HepG2 (cell line): ENCODE results near the gene DENND5A. TPM values are rescaled to one million over a fixed set of nuclear protein-coding genes. Genes with fewer than 3 reads are reported as not detected.

Experiments
- ATAC-seq: fragments of 200-7000 bp; cut with Tn5 transposase; 3 replicates; pipeline ENCODE4 v1.9.1; 2020; ENCODE audit warnings: mild to moderate bottlenecking, moderate library complexity
- BruUV-seq: library from RNA; stranded (reverse); fragments of 400-500 nt; replicated peaks from 2 replicates; lab custom pipeline; 2021; lab: Mats Ljungman, UMichigan
- CTCF ChIA-PET: fragments of 300-600 bp; formaldehyde crosslinking; extraction: SDS; loops from one replicate; lab custom pipeline; 2021; ENCODE audit warnings: low total read pairs, inconsistent platforms, low intra/inter-chr PET ratio; lab: Yijun Ruan, JAX
- POLR2A ChIA-PET: fragments of 350-600 bp; sonication (Branson Sonifier 250); formaldehyde crosslinking; loops from one replicate; lab custom pipeline; 2020; ENCODE audit warnings: antibody characterized with exemption, inconsistent platforms; lab: Yijun Ruan, JAX
- DNase-seq: peaks from one replicate; pipeline ENCODE4 v3.0.0-alpha.2; 2015; ENCODE audit warnings: low spot score
- FAIRE-seq: peaks from 3 replicates; lab custom pipeline; 2011; peaks lifted over from hg19 to GRCh38; lab: Jason Lieb, UNC
- H2AFZ ChIP-seq: one replicate; pipeline ENCODE4 v1.6.1; 2011; ENCODE audit warnings: low read length, inconsistent platforms
- H3K27ac ChIP-seq: fragments of 300-600 bp; 3 replicates; pipeline ENCODE4 v1.8.0; 2011; ENCODE audit warnings: mixed run types, mild to moderate bottlenecking, mixed read lengths, low read length, inconsistent platforms; ENCODE audit not compliant: insufficient read depth; ENCODE audit errors: extremely low read length
- H3K27me3 ChIP-seq, 2 experiments: fragments of 200-600 bp in 1 of 2; 2 replicates in 1 of 2; 3 replicates in 1 of 2; pipeline versions ENCODE4 v1.6.0 to v1.8.0; 2011; ENCODE audit warnings: low read length in 2 of 2, mild to moderate bottlenecking in 2 of 2, moderate library complexity in 2 of 2, inconsistent platforms in 1 of 2; ENCODE audit not compliant: insufficient read depth in 2 of 2, control insufficient read depth in 1 of 2
- H3K36me3 ChIP-seq, 2 experiments: fragments of 200-600 bp in 1 of 2; replicated peaks in 1 of 2; 2 replicates in 1 of 2; 3 replicates in 1 of 2; pipeline versions ENCODE4 v1.5.1 to v1.8.0; 2011; ENCODE audit warnings: low read length in 2 of 2, inconsistent platforms in 1 of 2; ENCODE audit not compliant: insufficient read depth in 2 of 2, control insufficient read depth in 1 of 2
- H3K4me1 ChIP-seq: 2 replicates; pipeline ENCODE4 v1.5.1; 2012; ENCODE audit warnings: low read length, inconsistent platforms; ENCODE audit not compliant: insufficient read depth
- H3K4me2 ChIP-seq: 2 replicates; pipeline ENCODE4 v1.6.0; 2011; ENCODE audit warnings: low read depth, low read length, inconsistent platforms
- H3K4me3 ChIP-seq, 3 experiments: fragments of 200-600 bp in 1 of 3; sonication (generic), shearing (Covaris generic) in 1 of 3; replicated peaks in 1 of 3; 2 replicates each; pipeline ENCODE4 v1.5.1; 2011 to 2016; ENCODE audit warnings: low read length in 3 of 3, inconsistent platforms in 2 of 3, low read depth in 2 of 3, mild to moderate bottlenecking in 2 of 3, control low read depth in 1 of 3, mixed read lengths in 1 of 3; ENCODE audit not compliant: insufficient read depth in 1 of 3
- H3K79me2 ChIP-seq: one replicate; pipeline ENCODE4 v1.6.1; 2011; ENCODE audit warnings: low read length, inconsistent platforms; ENCODE audit not compliant: insufficient read depth
- H3K9ac ChIP-seq: 2 replicates; pipeline ENCODE4 v1.6.0; 2011; ENCODE audit warnings: mild to moderate bottlenecking, low read depth, low read length, inconsistent platforms; ENCODE audit not compliant: insufficient read depth
- H3K9me3 ChIP-seq: 2 replicates; pipeline ENCODE4 v1.5.1; 2012; ENCODE audit warnings: mild to moderate bottlenecking, low read length
- H4K20me1 ChIP-seq: 2 replicates; pipeline ENCODE4 v1.6.0; 2011; ENCODE audit warnings: inconsistent platforms, mild to moderate bottlenecking, low read length, moderate library complexity; ENCODE audit not compliant: insufficient read depth
- ESRRA ChIP-seq: sonication (generic); formaldehyde crosslinking; IDR thresholded peaks from 2 replicates; pipeline ENCODE4 v1.5.1; 2020; ENCODE audit warnings: mild to moderate bottlenecking, low read depth, missing genetic modification reagents
- ETV5 ChIP-seq: IDR thresholded peaks from 2 replicates; pipeline ENCODE4 v1.6.1; 2018; ENCODE audit warnings: missing biosample characterization, missing genetic modification reagents, inconsistent platforms, borderline replicate concordance
- IKZF1 ChIP-seq: fragments of 450-650 bp; IDR thresholded peaks from 2 replicates; pipeline ENCODE4 v1.7.1; 2016
- MTA1 ChIP-seq: sonication (generic); formaldehyde crosslinking; IDR thresholded peaks from 2 replicates; pipeline ENCODE4 v1.4.0; 2020; ENCODE audit warnings: missing genetic modification reagents, mild to moderate bottlenecking, borderline replicate concordance
- RBM39 ChIP-seq: fragments of 200-400 bp; formaldehyde crosslinking; IDR thresholded peaks from one replicate; pipeline ENCODE4 v1.6.1; 2018; ENCODE audit warnings: antibody characterized with exemption, mild to moderate bottlenecking, low read depth, low read length; ENCODE audit not compliant: poor library complexity, severe bottlenecking
- ZNF605 ChIP-seq: sonication (generic); formaldehyde crosslinking; IDR thresholded peaks from 2 replicates; pipeline ENCODE4 v1.8.0; 2022; ENCODE audit warnings: mild to moderate bottlenecking, missing genetic modification reagents
- ZNF776 ChIP-seq: sonication (generic); formaldehyde crosslinking; IDR thresholded peaks from 2 replicates; pipeline ENCODE4 v1.4.0; 2020; ENCODE audit warnings: mild to moderate bottlenecking, missing genetic modification reagents
- ZNF879 ChIP-seq: sonication (generic); formaldehyde crosslinking; IDR thresholded peaks from 2 replicates; pipeline ENCODE4 v1.8.1; 2023; ENCODE audit warnings: missing genetic modification reagents
- WGBS: methylation state at CpG from one replicate; pipeline ENCODE4 v1.1.6; 2017; ENCODE audit warnings: low lambda C conversion rate; 5-methylcytosine and 5-hydroxymethylcytosine counted together
- in situ Hi-C: cut with HindIII; loops from 2 replicates; pipeline ENCODE4 v1.10.0; 2017; ENCODE audit warnings: low pct_unique_long_range_greater_than_20kb; ENCODE audit not compliant: extremely low pct_ligation_motif_present
- intact Hi-C: fragments of 100-400 bp; cut with micrococcal nuclease; formaldehyde crosslinking; loops from one replicate; pipeline ENCODE4 v1.10.0; 2022; ENCODE audit not compliant: unreplicated experiment
- polyA plus RNA-seq, 8 experiments: library from polyadenylated mRNA; depleted of rRNA in 3 of 8; stranded (reverse) in 7 of 8; unstranded in 1 of 8; fragments of >200 nt; fragmentation: Illumina TruSeq in 4 of 8; extraction: Trizol in 4 of 8; gene quantifications; 2 replicates each; pipeline versions ENCODE4 v1.2.1 to v1.2.3, GENCODE V29; 2011 to 2016; ENCODE audit warnings: low read depth in 4 of 8, missing spikeins in 1 of 8, mixed read lengths in 1 of 8; ENCODE audit not compliant: insufficient read depth in 1 of 8
- total RNA-seq, 5 experiments: library from RNA; depleted of rRNA; stranded (reverse); fragments of >200 nt; fragmentation: Illumina TruSeq; extraction: Trizol; gene quantifications; 2 replicates each; pipeline ENCODE4 v1.2.3, GENCODE V29; 2016; ENCODE audit warnings: low read depth in 1 of 5
- TF ChIP-seq, protein P1 (sequence below): sonication (generic); formaldehyde crosslinking; IDR thresholded peaks from 2 replicates; pipeline ENCODE4 v1.4.0; 2020; ENCODE audit warnings: mild to moderate bottlenecking, missing genetic modification reagents
- TF ChIP-seq, protein P2 (sequence below): sonication (generic); formaldehyde crosslinking; IDR thresholded peaks from 2 replicates; pipeline ENCODE4 v1.4.0; 2020; ENCODE audit warnings: missing genetic modification reagents

The DENND5A gene
- total and polyA plus RNA-seq, 2 of the 13 experiments (the other 11 are each of a cell fraction or from before 2014, with no cell fraction given), result 63.3 to 145 TPM

DNA sequence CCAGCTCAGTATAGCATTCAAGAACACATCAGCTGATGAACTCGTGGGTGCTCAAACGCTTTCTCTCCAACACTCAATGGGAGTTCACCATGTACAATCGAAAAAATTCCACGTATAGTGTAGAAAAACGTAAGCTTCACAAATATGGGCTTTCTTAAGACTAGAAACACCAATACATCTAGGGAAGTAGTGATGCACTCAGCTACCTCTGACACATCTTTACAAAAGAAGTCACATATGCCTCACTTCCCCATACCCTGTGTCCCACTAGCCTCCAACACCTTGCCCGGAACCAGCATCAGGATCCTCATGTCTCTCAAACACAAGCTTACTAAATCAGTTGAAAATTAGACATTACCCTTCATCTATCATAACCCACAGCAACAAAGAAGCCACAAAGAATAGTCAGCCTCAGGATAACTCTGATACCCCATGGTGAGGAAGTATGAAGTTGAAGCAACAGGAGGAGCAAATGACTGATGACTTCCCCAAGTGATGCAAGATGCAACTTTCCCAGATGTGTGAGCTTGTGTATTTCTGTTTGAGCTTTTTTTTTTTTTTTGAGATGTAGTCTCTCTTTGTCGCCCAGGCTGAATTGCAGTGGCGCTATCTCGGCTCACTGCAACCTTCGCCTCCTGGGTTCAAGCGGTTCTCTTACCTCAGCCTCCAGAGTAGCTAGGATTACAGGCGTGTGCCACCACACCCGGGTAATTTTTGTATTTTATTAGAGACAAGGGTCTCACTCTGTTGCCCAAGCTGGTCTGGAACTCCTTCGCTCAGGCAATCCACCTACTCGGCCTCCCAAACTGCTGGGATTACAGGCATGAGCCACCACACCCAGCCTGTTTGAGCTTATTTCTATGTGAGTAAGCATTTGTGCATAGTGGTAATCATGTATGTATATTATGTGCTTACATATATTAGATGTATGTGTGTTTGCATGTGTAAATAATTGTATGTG is 8.5 kb upstream of the DENND5A start:
- FAIRE-seq (no peak), DNase-seq (no peak), ATAC-seq (no peak)
- Histone ChIP-seq H4K20me1 (no peaks in the 10 kb centered on the region), H3K79me2 (no peaks in the 10 kb centered on the region), H3K27me3 (no peaks in the 10 kb centered on the region), H3K9ac (no peak overlapping the region), H3K27ac (no peak overlapping the region), H3K4me2 (no peak overlapping the region), H3K9me3 (no peaks in the 10 kb centered on the region), H2AFZ (no peak overlapping the region), H3K4me1 (0 out of 2 replicates have a peak, but pooled peaks cover 9% of the 10 kb centered on the region), H3K4me3 (no peak overlapping the region), H3K36me3 (no peaks in the 10 kb centered on the region)
- TF ChIP-seq ETV5 (CRISPR knock-in tag) (no peak), MTA1 (CRISPR knock-in tag) (no peak), ZNF776 (CRISPR knock-in tag) (no peak), ZNF605 (CRISPR knock-in tag) (no peak), ESRRA (no peak), RBM39 (no peak), ZNF879 (no peak), IKZF1 (no peak)
- TF ChIP-seq, protein P1, sequence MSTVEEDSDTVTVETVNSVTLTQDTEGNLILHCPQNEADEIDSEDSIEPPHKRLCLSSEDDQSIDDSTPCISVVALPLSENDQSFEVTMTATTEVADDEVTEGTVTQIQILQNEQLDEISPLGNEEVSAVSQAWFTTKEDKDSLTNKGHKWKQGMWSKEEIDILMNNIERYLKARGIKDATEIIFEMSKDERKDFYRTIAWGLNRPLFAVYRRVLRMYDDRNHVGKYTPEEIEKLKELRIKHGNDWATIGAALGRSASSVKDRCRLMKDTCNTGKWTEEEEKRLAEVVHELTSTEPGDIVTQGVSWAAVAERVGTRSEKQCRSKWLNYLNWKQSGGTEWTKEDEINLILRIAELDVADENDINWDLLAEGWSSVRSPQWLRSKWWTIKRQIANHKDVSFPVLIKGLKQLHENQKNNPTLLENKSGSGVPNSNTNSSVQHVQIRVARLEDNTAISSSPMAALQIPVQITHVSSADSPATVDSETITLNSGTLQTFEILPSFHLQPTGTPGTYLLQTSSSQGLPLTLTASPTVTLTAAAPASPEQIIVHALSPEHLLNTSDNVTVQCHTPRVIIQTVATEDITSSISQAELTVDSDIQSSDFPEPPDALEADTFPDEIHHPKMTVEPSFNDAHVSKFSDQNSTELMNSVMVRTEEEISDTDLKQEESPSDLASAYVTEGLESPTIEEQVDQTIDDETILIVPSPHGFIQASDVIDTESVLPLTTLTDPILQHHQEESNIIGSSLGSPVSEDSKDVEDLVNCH, result no peak
- TF ChIP-seq, protein P2, sequence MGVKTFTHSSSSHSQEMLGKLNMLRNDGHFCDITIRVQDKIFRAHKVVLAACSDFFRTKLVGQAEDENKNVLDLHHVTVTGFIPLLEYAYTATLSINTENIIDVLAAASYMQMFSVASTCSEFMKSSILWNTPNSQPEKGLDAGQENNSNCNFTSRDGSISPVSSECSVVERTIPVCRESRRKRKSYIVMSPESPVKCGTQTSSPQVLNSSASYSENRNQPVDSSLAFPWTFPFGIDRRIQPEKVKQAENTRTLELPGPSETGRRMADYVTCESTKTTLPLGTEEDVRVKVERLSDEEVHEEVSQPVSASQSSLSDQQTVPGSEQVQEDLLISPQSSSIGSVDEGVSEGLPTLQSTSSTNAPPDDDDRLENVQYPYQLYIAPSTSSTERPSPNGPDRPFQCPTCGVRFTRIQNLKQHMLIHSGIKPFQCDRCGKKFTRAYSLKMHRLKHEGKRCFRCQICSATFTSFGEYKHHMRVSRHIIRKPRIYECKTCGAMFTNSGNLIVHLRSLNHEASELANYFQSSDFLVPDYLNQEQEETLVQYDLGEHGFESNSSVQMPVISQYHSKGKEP (CRISPR knock-in tag), result no peak
- ChIA-PET POLR2A (interaction anchor here (1.1 to 1.3 kb wide), 2 partner anchors 9 to 111 kb away, joined by 3 to 6 read pairs; partner anchors contain the start of genes DENND5A and IPO7), CTCF (no interaction called here)
- intact Hi-C loops, result no loop called here
- in situ Hi-C loops, result no loop called here
- WGBS, result 85% methylated on average over 15 of the region's 15 CpGs
- no TSS peak for BruUV-seq
